ENCODE results near the gene MRPS5.

- TF ChIP-seq TAF1 (IDR thresholded peaks at IDR 0.05; ENCODE audit: borderline replicate concordance, low read depth, low read length) = no peak
- no peak for TF ChIP-seq POLR2A (IDR thresholded peaks at IDR 0.05; ENCODE audit: low read depth, low read length)
Measured at GRCh38 chr2:95149397-95149984, 27.9 kb upstream of the MRPS5 start.
